Measurements from ENCODE around the gene ECE1. TPM values are rescaled to one million over a fixed set of nuclear protein-coding genes. Genes with fewer than 3 reads are reported as not detected.

Gene ECE1
- total and polyA plus RNA-seq, 2 of the 13 experiments (the other 11 are each of a cell fraction or from before 2014, with no cell fraction given) = 13.5 to 21.2 TPM

- TF ChIP-seq KAT2B (IDR thresholded peaks at IDR 0.05; ENCODE audit: borderline replicate concordance, low read depth, low read length) (no peak), SYNCRIP (IDR thresholded peaks at IDR 0.05; ENCODE audit: insufficient read depth, low read depth, low read length) (no peak), ZNF878 (CRISPR knock-in tag; IDR thresholded peaks at IDR 0.05) (no peak), EED (CRISPR knock-in tag; IDR thresholded peaks at IDR 0.05) (no peak), SKI (IDR thresholded peaks at IDR 0.05; ENCODE audit: partially characterized antibody) (no peak), MAZ (IDR thresholded peaks at IDR 0.05; ENCODE audit: borderline replicate concordance, low read depth, low read length) (no peak), MAZ (CRISPR knock-in tag; IDR thresholded peaks at IDR 0.05; ENCODE audit: low read depth) (no peak), KIAA2018 (CRISPR knock-in tag; IDR thresholded peaks at IDR 0.05; ENCODE audit: borderline replicate concordance) (no peak), NFRKB (IDR thresholded peaks at IDR 0.05) (no peak), ZNF512B (CRISPR knock-in tag; IDR thresholded peaks at IDR 0.05; ENCODE audit: borderline replicate concordance) (no peak)
- TF ChIP-seq, protein P1, sequence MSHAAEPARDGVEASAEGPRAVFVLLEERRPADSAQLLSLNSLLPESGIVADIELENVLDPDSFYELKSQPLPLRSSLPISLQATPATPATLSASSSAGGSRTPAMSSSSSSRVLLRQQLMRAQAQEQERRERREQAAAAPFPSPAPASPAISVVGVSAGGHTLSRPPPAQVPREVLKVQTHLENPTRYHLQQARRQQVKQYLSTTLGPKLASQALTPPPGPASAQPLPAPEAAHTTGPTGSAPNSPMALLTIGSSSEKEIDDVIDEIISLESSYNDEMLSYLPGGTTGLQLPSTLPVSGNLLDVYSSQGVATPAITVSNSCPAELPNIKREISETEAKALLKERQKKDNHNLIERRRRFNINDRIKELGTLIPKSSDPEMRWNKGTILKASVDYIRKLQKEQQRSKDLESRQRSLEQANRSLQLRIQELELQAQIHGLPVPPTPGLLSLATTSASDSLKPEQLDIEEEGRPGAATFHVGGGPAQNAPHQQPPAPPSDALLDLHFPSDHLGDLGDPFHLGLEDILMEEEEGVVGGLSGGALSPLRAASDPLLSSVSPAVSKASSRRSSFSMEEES (CRISPR knock-in tag; IDR thresholded peaks at IDR 0.05) = no peak
- TF ChIP-seq, protein P2, sequence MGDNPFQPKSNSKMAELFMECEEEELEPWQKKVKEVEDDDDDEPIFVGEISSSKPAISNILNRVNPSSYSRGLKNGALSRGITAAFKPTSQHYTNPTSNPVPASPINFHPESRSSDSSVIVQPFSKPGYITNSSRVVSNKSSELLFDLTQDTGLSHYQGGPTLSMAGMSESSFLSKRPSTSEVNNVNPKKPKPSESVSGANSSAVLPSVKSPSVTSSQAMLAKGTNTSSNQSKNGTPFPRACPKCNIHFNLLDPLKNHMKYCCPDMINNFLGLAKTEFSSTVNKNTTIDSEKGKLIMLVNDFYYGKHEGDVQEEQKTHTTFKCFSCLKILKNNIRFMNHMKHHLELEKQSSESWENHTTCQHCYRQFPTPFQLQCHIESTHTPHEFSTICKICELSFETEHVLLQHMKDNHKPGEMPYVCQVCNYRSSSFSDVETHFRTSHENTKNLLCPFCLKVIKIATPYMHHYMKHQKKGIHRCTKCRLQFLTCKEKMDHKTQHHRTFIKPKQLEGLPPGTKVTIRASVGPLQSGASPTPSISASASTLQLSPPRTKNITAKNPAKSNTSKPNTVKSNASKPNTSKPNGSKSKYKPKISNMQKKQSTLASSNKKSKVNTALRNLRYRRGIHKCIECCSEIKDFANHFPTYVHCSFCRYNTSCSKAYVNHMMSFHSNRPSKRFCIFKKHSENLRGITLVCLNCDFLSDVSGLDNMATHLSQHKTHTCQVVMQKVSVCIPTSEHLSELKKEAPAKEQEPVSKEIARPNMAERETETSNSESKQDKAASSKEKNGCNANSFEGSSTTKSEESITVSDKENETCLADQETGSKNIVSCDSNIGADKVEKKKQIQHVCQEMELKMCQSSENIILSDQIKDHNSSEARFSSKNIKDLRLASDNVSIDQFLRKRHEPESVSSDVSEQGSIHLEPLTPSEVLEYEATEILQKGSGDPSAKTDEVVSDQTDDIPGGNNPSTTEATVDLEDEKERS (CRISPR knock-in tag; IDR thresholded peaks at IDR 0.05) = no peak
Observed at GRCh38 chr1:21294266-21294989, 4.2 kb upstream of the ECE1 start (continued).

Data from HepG2 (cell line).